ENCODE measurements around the gene JDP2. TPM values are rescaled to one million over a fixed set of nuclear protein-coding genes. Genes with fewer than 3 reads are reported as not detected.
"Not testable (repeated sequence)": the region's sequence is repeated elsewhere in the genome, so short reads cannot be mapped to it uniquely, and the experiment has no call there.

Gene JDP2
- total RNA-seq, 1 experiment from 2014 or later: 23.3 TPM

- no peak for TF ChIP-seq ARID4B (CRISPR knock-in tag; IDR thresholded peaks at IDR 0.05; ENCODE audit: borderline replicate concordance)
These were observed 47.2 kb upstream of the JDP2 start (continued) for GRCh38 chr14:75380656-75381055.

DNA sequence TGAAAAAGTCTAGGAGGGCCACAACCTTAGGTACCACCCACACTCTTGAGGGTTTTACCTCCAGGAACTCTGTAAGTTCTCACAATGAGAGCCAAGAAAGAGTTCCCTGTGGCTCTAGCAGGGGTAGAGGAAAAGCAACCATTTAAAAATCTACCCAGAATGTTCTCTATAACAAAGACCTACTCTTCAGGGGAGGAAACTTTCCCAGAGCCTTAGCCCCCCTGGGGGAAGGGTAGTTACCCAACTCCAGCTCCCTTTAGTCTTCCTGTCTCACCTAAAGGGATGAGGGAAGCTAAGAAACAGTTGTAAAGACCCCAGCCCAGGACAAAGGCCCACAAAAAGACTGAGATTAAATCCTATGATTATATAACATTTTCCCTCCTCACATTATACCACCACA, 46.2 kb upstream of the JDP2 start:
- H3K9me3 Mint-ChIP-seq: peaks cover 7% of the 10 kb centered on the region
- DNase-seq (ENCODE audit: low spot score) (no peak), ATAC-seq (peak; percentile 72)
- no peak overlapping the region for H3K4me3 Mint-ChIP-seq
- ChIA-PET CTCF (interaction anchor here (0.9 kb wide), 1 partner anchor 107 kb away, joined by 4 read pairs; no protein-coding TSS in a partner anchor), POLR2A (no interaction called here)
- H3K27ac Mint-ChIP-seq: peak overlapping the region; percentile 16; the same call in 1 of the 2 replicates
- no peaks in the 10 kb centered on the region for H3K36me3 Mint-ChIP-seq
- H3K27me3 Mint-ChIP-seq (ENCODE audit: low read depth): no peaks in the 10 kb centered on the region
- H3K4me1 Mint-ChIP-seq: peaks cover 20% of the 10 kb centered on the region
- no peak for TF ChIP-seq SMAD4 (CRISPR knock-in tag; IDR thresholded peaks at IDR 0.05)

DNA sequence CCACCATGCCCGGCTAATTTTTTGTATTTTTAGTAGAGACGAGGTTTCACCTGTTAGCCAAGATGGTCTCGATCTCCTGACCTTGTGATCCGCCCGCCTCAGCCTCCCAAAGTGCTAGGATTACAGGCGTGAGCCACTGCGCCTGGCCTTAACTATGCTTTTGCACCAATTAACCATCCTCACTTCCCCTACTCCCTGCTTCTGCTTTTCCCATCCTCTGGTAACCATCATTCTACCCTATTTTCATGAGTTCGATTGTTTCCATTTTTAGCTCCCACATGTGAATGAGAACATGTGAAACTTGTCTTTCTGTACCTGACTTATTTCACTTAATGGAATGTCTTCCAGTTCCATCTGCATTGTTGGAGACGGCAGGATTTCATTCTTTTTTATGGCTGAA, 44.6 kb upstream of the JDP2 start:
- POLR2A ChIA-PET; H3K4me3 Mint-ChIP-seq; ATAC-seq; H3K36me3 Mint-ChIP-seq; CTCF ChIA-PET; H3K9me3 Mint-ChIP-seq; DNase-seq (ENCODE audit: low spot score); H3K27me3 Mint-ChIP-seq (ENCODE audit: low read depth); H3K27ac Mint-ChIP-seq: not testable (repeated sequence)
- peaks cover 20% of the 10 kb centered on the region for H3K4me1 Mint-ChIP-seq

DNA sequence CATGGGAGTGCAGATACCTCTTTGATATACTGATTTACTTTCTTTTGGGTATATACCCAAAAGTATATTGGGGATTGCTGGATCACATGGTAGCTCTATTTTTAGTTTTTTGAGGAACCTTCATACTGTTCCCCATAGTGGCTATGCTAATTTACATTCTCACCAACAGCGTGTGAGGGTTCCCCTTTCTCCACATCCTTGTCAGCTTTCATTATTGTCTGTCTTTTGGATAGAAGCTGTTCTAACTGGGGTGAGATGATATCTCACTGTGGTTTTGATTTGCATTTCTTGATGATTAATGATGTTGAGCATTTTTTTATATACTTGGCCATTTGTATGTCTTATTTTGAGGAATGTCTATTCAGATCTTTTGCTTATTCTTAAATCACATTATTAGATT, 44.1 kb upstream of the JDP2 start:
- H3K9me3 Mint-ChIP-seq: peaks cover 6% of the 10 kb centered on the region; the same call in 1 of the 2 replicates
- H3K36me3 Mint-ChIP-seq: no peaks in the 10 kb centered on the region
- ATAC-seq (no peak), DNase-seq (ENCODE audit: low spot score) (no peak)
- H3K27me3 Mint-ChIP-seq (ENCODE audit: low read depth): no peaks in the 10 kb centered on the region
- POLR2A ChIA-PET: interaction anchor here (0.6 kb wide), 1 partner anchor 117 kb away, joined by 12 read pairs; no protein-coding TSS in a partner anchor
- H3K4me3 Mint-ChIP-seq: no peak overlapping the region
- CTCF ChIA-PET: no interaction called here
- H3K27ac Mint-ChIP-seq: no peak overlapping the region
- peaks cover 20% of the 10 kb centered on the region for H3K4me1 Mint-ChIP-seq
- TF ChIP-seq USF2 (CRISPR knock-in tag; IDR thresholded peaks at IDR 0.05): no peak
- no peak for TF ChIP-seq E2F4 (CRISPR knock-in tag; IDR thresholded peaks at IDR 0.05; ENCODE audit: borderline replicate concordance, low read depth)
- no peak for TF ChIP-seq SOX15 (CRISPR knock-in tag; IDR thresholded peaks at IDR 0.05)
- no peak for TF ChIP-seq ZNF423 (CRISPR knock-in tag; IDR thresholded peaks at IDR 0.05)
- TF ChIP-seq, protein P1, sequence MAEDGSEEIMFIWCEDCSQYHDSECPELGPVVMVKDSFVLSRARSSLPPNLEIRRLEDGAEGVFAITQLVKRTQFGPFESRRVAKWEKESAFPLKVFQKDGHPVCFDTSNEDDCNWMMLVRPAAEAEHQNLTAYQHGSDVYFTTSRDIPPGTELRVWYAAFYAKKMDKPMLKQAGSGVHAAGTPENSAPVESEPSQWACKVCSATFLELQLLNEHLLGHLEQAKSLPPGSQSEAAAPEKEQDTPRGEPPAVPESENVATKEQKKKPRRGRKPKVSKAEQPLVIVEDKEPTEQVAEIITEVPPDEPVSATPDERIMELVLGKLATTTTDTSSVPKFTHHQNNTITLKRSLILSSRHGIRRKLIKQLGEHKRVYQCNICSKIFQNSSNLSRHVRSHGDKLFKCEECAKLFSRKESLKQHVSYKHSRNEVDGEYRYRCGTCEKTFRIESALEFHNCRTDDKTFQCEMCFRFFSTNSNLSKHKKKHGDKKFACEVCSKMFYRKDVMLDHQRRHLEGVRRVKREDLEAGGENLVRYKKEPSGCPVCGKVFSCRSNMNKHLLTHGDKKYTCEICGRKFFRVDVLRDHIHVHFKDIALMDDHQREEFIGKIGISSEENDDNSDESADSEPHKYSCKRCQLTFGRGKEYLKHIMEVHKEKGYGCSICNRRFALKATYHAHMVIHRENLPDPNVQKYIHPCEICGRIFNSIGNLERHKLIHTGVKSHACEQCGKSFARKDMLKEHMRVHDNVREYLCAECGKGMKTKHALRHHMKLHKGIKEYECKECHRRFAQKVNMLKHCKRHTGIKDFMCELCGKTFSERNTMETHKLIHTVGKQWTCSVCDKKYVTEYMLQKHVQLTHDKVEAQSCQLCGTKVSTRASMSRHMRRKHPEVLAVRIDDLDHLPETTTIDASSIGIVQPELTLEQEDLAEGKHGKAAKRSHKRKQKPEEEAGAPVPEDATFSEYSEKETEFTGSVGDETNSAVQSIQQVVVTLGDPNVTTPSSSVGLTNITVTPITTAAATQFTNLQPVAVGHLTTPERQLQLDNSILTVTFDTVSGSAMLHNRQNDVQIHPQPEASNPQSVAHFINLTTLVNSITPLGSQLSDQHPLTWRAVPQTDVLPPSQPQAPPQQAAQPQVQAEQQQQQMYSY (CRISPR knock-in tag; IDR thresholded peaks at IDR 0.05): no peak
- no peak for TF ChIP-seq ZNF121 (CRISPR knock-in tag; IDR thresholded peaks at IDR 0.05)
- TF ChIP-seq ZNF232 (CRISPR knock-in tag; IDR thresholded peaks at IDR 0.05): no peak
- TF ChIP-seq EMX1 (CRISPR knock-in tag; IDR thresholded peaks at IDR 0.05): no peak
- TF ChIP-seq CREB1 (CRISPR knock-in tag; IDR thresholded peaks at IDR 0.05): no peak
- no peak for TF ChIP-seq MXD4 (CRISPR knock-in tag; IDR thresholded peaks at IDR 0.05; ENCODE audit: borderline replicate concordance)
- no peak for TF ChIP-seq NFATC4 (CRISPR knock-in tag; IDR thresholded peaks at IDR 0.05)
- no peak for TF ChIP-seq ARID4B (CRISPR knock-in tag; IDR thresholded peaks at IDR 0.05; ENCODE audit: borderline replicate concordance)
- TF ChIP-seq, protein P2, sequence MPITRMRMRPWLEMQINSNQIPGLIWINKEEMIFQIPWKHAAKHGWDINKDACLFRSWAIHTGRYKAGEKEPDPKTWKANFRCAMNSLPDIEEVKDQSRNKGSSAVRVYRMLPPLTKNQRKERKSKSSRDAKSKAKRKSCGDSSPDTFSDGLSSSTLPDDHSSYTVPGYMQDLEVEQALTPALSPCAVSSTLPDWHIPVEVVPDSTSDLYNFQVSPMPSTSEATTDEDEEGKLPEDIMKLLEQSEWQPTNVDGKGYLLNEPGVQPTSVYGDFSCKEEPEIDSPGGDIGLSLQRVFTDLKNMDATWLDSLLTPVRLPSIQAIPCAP (CRISPR knock-in tag; IDR thresholded peaks at IDR 0.05): no peak
- no peak for TF ChIP-seq ZNF396 (CRISPR knock-in tag; IDR thresholded peaks at IDR 0.05; ENCODE audit: borderline replicate concordance)
